Measurements from ENCODE around the gene PXYLP1.
"Not testable (repeated sequence)": the region's sequence is repeated elsewhere in the genome, so short reads cannot be mapped to it uniquely, and the experiment has no call there.

DNA sequence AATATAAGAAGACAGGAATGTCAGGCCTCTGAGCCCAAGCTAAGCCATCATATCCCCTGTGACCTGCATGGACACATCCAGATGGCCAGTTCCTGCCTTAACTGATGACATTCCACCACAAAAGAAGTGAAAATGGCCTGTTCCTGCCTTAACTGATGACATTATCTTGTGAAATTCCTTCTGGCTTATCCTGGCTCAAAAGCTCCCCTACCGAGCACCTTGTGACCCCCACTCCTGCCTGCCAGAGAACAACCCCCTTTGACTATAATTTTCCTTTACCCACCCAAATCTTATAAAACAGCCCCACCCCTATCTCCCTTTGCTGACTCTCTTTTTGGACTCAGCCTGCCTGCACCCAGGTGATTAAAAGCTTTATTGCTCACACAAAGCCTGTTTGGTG lies 20.3 kb upstream of the PXYLP1 start:
- TF ChIP-seq, protein P1, sequence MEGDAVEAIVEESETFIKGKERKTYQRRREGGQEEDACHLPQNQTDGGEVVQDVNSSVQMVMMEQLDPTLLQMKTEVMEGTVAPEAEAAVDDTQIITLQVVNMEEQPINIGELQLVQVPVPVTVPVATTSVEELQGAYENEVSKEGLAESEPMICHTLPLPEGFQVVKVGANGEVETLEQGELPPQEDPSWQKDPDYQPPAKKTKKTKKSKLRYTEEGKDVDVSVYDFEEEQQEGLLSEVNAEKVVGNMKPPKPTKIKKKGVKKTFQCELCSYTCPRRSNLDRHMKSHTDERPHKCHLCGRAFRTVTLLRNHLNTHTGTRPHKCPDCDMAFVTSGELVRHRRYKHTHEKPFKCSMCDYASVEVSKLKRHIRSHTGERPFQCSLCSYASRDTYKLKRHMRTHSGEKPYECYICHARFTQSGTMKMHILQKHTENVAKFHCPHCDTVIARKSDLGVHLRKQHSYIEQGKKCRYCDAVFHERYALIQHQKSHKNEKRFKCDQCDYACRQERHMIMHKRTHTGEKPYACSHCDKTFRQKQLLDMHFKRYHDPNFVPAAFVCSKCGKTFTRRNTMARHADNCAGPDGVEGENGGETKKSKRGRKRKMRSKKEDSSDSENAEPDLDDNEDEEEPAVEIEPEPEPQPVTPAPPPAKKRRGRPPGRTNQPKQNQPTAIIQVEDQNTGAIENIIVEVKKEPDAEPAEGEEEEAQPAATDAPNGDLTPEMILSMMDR (IDR thresholded peaks at IDR 0.05) = not testable (repeated sequence)
- not testable (repeated sequence) for TF ChIP-seq POLR2A (IDR thresholded peaks at IDR 0.05)
